ENCODE measurements around the gene WNT9B.

GRCh38 chr17:46841561-46842379, 9.6 kb upstream of the WNT9B start:
- peak; percentile 47 to 65 (median 56) for TF ChIP-seq CTCF (IDR thresholded peaks at IDR 0.05)
- no peak for TF ChIP-seq POLR2A (IDR thresholded peaks at IDR 0.05; ENCODE audit: low read depth)

Data from esophagus muscularis mucosa (tissue), 3 donors.